B cell (primary cell): ENCODE results near the gene CER1. TPM values are rescaled to one million over a fixed set of nuclear protein-coding genes. Genes with fewer than 3 reads are reported as not detected.

Source experiments
- ATAC-seq: fragments of 200-7000 bp; cut with Tn5 transposase; one replicate; pipeline ENCODE4 v1.10.0; 2021; ENCODE audit warnings: low read depth, mild to moderate bottlenecking, moderate number of reproducible peaks, moderate library complexity
- CTCF ChIA-PET: fragments of 350-600 bp; sonication (Branson Sonifier 250); formaldehyde crosslinking; loops from one replicate; lab custom pipeline; 2021; ENCODE audit warnings: antibody characterized with exemption, inconsistent platforms; lab: Charles Lee
- POLR2A ChIA-PET: fragments of 350-600 bp; sonication (Branson Sonifier 250); formaldehyde crosslinking; loops from one replicate; lab custom pipeline; 2021; ENCODE audit warnings: antibody characterized with exemption; lab: Charles Lee
- DNase-seq: peaks from one replicate; pipeline ENCODE4 v3.0.0; 2013
- H2AFZ ChIP-seq: 2 replicates; pipeline ENCODE4 v1.6.1; 2012; ENCODE audit warnings: mild to moderate bottlenecking, low read depth, low read length; ENCODE audit not compliant: insufficient read depth, poor library complexity, severe bottlenecking
- H3K27ac ChIP-seq, 2 donors: 1 replicate in 1 of 2; 2 replicates in 1 of 2; pipeline ENCODE4 v1.5.1; 2012 to 2013; ENCODE audit warnings: low read length in 2 of 2, mild to moderate bottlenecking in 2 of 2, moderate library complexity in 1 of 2
- H3K27me3 ChIP-seq, 4 experiments: fragments of 200-600 bp in 1 of 4; sonication (generic) in 1 of 4; replicated peaks in 1 of 4; 1 replicate in 2 of 4; 2 replicates in 2 of 4; pipeline versions ENCODE4 v1.6.1 to v1.7.0; 2013 to 2016; ENCODE audit warnings: low read length in 3 of 4, mild to moderate bottlenecking in 2 of 4, mixed read lengths in 1 of 4, moderate library complexity in 1 of 4; ENCODE audit not compliant: insufficient read depth in 4 of 4, control insufficient read depth in 3 of 4; ENCODE audit errors: control extremely low read depth in 1 of 4
- H3K36me3 ChIP-seq, 2 experiments: replicated peaks in 1 of 2; 1 replicate in 1 of 2; 2 replicates in 1 of 2; pipeline versions ENCODE4 v1.6.1 to v1.7.1; 2013; ENCODE audit warnings: low read length in 1 of 2; ENCODE audit not compliant: insufficient read depth in 2 of 2, control insufficient read depth in 1 of 2; ENCODE audit errors: control extremely low read depth in 1 of 2, extremely low read depth in 1 of 2
- H3K4me1 ChIP-seq, 2 donors: fragments of 200-600 bp in 1 of 2; sonication (generic) in 1 of 2; 1 replicate in 1 of 2; 2 replicates in 1 of 2; pipeline versions ENCODE4 v1.5.1 to v1.6.1; 2013 to 2017; ENCODE audit warnings: low read length in 2 of 2; ENCODE audit not compliant: control insufficient read depth in 2 of 2, insufficient read depth in 2 of 2
- H3K4me2 ChIP-seq: replicated peaks from 2 replicates; pipeline ENCODE3; 2012; ENCODE audit warnings: mild to moderate bottlenecking, low read depth, low read length; ENCODE audit not compliant: poor library complexity, severe bottlenecking
- H3K4me3 ChIP-seq, 5 experiments: fragments of 200-600 bp in 1 of 5; sonication (generic) in 1 of 5; 1 replicate in 3 of 5; 2 replicates in 2 of 5; pipeline versions ENCODE4 v1.5.1 to v1.7.0; 2011 to 2016; ENCODE audit warnings: low read length in 4 of 5, mild to moderate bottlenecking in 4 of 5, low read depth in 2 of 5, control low read depth in 1 of 5, moderate library complexity in 1 of 5; ENCODE audit not compliant: insufficient read depth in 1 of 5; ENCODE audit errors: control extremely low read depth in 1 of 5, extremely low read depth in 1 of 5
- H3K79me2 ChIP-seq: fragments of 200-600 bp; sonication (generic); one replicate; pipeline ENCODE4 v1.6.0; 2016; ENCODE audit warnings: low read length; ENCODE audit not compliant: control insufficient read depth, insufficient read depth
- H3K9ac ChIP-seq: fragments of 200-600 bp; sonication (generic); 2 replicates; pipeline ENCODE4 v1.6.1; 2017; ENCODE audit warnings: mild to moderate bottlenecking, low read length, moderate library complexity
- H3K9me3 ChIP-seq, 3 donors: one replicate each; pipeline versions ENCODE4 v1.6.1 to v1.7.1; 2013; ENCODE audit warnings: low read length in 2 of 3; ENCODE audit not compliant: control insufficient read depth in 2 of 3, insufficient read depth in 1 of 3; ENCODE audit errors: control extremely low read depth in 1 of 3
- H4K20me1 ChIP-seq: 2 replicates; pipeline ENCODE4 v1.6.0; 2012; ENCODE audit warnings: mild to moderate bottlenecking, low read length; ENCODE audit not compliant: insufficient read depth, control insufficient read depth, poor library complexity, severe bottlenecking
- H3K27ac Mint-ChIP-seq: one replicate; pipeline ENCODE4 v1.8.0; 2021; ENCODE audit warnings: mixed read lengths
- H3K27me3 Mint-ChIP-seq: one replicate; pipeline ENCODE4 v1.8.0; 2021; ENCODE audit warnings: mixed read lengths
- H3K4me1 Mint-ChIP-seq: one replicate; pipeline ENCODE4 v1.8.0; 2021; ENCODE audit warnings: mixed read lengths
- H3K4me3 Mint-ChIP-seq: one replicate; pipeline ENCODE4 v1.8.0; 2021; ENCODE audit warnings: mixed read lengths
- H3K9me3 Mint-ChIP-seq: one replicate; pipeline ENCODE4 v1.8.0; 2022; ENCODE audit warnings: mixed read lengths; ENCODE audit not compliant: insufficient read depth
- EZH2 ChIP-seq: IDR thresholded peaks from 2 replicates; pipeline ENCODE4 v1.6.1; 2012; ENCODE audit warnings: borderline replicate concordance, low read depth, mild to moderate bottlenecking, moderate library complexity, low read length; ENCODE audit not compliant: insufficient read depth, poor library complexity, severe bottlenecking
- WGBS: methylation state at CpG from one replicate; pipeline ENCODE4 v1.1.5; 2013; ENCODE audit warnings: missing lambda C conversion rate; ENCODE audit not compliant: insufficient coverage; 5-methylcytosine and 5-hydroxymethylcytosine counted together
- intact Hi-C: fragments of 100-400 bp; cut with micrococcal nuclease; formaldehyde crosslinking; loops from one replicate; pipeline ENCODE4 v1.10.0; 2022
- polyA plus RNA-seq: library from polyadenylated mRNA; depleted of rRNA; stranded (reverse); fragments of >200 nt; gene quantifications from 2 replicates; pipeline ENCODE4 v1.2.3, GENCODE V29; 2012
- total RNA-seq, 2 donors: library from RNA; stranded (reverse); fragments of 120-200 nt in 1 of 2; gene quantifications; 1 replicate in 1 of 2; 2 replicates in 1 of 2; pipeline versions ENCODE4 v1.2.3 to v1.2.4, GENCODE V29; 2013 to 2022
- TF ChIP-seq, protein P1 (sequence below): fragments of 200-600 bp; IDR thresholded peaks from one replicate; pipeline ENCODE4 v1.8.0; 2022; ENCODE audit warnings: antibody characterized with exemption, mild to moderate bottlenecking

CER1 gene
- total and polyA plus RNA-seq, 2 donors (not counting 1 experiment from before 2014, with no cell fraction given), result not detected

- POLR2A ChIA-PET, result no interaction called here
- no peak overlapping the region for H3K27ac Mint-ChIP-seq
Observed at GRCh38 chr9:14678776-14679175, 43.8 kb downstream of the CER1 start.

GRCh38 chr9:14677872-14678271 lies 44.7 kb downstream of the CER1 start:
- Histone ChIP-seq H2AFZ (no peak overlapping the region), H3K4me3 (no peak overlapping the region), H3K4me2 (no peak overlapping the region), H3K9me3 (no peaks in the 10 kb centered on the region), H3K27me3 (no peaks in the 10 kb centered on the region), H4K20me1 (peaks cover 17% of the 10 kb centered on the region), H3K4me1 (no peaks in the 10 kb centered on the region), H3K9ac (no peak overlapping the region), H3K36me3 (peaks cover 3 to 24% of the 10 kb centered on the region in 2 experiments), H3K27ac (no peak overlapping the region), H3K79me2 (peaks cover 30% of the 10 kb centered on the region)
- 98% methylated on average over 6 of the region's 6 CpGs for WGBS
- no peak for TF ChIP-seq EZH2
- TF ChIP-seq, protein P1, sequence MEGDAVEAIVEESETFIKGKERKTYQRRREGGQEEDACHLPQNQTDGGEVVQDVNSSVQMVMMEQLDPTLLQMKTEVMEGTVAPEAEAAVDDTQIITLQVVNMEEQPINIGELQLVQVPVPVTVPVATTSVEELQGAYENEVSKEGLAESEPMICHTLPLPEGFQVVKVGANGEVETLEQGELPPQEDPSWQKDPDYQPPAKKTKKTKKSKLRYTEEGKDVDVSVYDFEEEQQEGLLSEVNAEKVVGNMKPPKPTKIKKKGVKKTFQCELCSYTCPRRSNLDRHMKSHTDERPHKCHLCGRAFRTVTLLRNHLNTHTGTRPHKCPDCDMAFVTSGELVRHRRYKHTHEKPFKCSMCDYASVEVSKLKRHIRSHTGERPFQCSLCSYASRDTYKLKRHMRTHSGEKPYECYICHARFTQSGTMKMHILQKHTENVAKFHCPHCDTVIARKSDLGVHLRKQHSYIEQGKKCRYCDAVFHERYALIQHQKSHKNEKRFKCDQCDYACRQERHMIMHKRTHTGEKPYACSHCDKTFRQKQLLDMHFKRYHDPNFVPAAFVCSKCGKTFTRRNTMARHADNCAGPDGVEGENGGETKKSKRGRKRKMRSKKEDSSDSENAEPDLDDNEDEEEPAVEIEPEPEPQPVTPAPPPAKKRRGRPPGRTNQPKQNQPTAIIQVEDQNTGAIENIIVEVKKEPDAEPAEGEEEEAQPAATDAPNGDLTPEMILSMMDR, result no peak
- Mint-ChIP-seq H3K9me3 (no peaks in the 10 kb centered on the region), H3K4me1 (peaks cover 45% of the 10 kb centered on the region), H3K27me3 (no peaks in the 10 kb centered on the region), H3K27ac (no peak overlapping the region), H3K4me3 (no peak overlapping the region)
- ChIA-PET POLR2A (no interaction called here), CTCF (no interaction called here)
- DNase-seq (no peak), ATAC-seq (no peak)
- intact Hi-C loops, result no loop called here

More at GRCh38 chr9:14678776-14679175, 43.8 kb downstream of the CER1 start:
- DNase-seq, result no peak
- no peak overlapping the region for H3K9ac ChIP-seq
- H3K9me3 ChIP-seq, result no peaks in the 10 kb centered on the region
- H3K4me2 ChIP-seq, result no peak overlapping the region
- 100% methylated on average over 2 of the region's 3 CpGs for WGBS
- Mint-ChIP-seq H3K27me3 (no peaks in the 10 kb centered on the region), H3K9me3 (no peaks in the 10 kb centered on the region), H3K4me1 (peaks cover 49% of the 10 kb centered on the region), H3K4me3 (no peak overlapping the region)
- H3K4me1 ChIP-seq, result no peaks in the 10 kb centered on the region
- TF ChIP-seq EZH2, result no peak
- TF ChIP-seq, protein P1, result no peak
- H3K27ac ChIP-seq, result no peak overlapping the region
- intact Hi-C loops, result no loop called here
- H3K27me3 ChIP-seq, result no peaks in the 10 kb centered on the region
- peaks cover 17% of the 10 kb centered on the region for H4K20me1 ChIP-seq
- peaks cover 30% of the 10 kb centered on the region for H3K79me2 ChIP-seq
- ATAC-seq, result no peak
- no peak overlapping the region for H3K4me3 ChIP-seq
- H3K36me3 ChIP-seq, result peaks cover 3 to 24% of the 10 kb centered on the region in 2 experiments
- CTCF ChIA-PET, result no interaction called here
- no peak overlapping the region for H2AFZ ChIP-seq
